ENCODE measurements around the gene CHRNA1. TPM values are rescaled to one million over a fixed set of nuclear protein-coding genes. Genes with fewer than 3 reads are reported as not detected.

Gene CHRNA1
- total and polyA plus RNA-seq, 9 of the 15 experiments (the other 6 are each of a cell fraction or from before 2014, with no cell fraction given): not detected

- TF ChIP-seq PRDM10 (IDR thresholded peaks at IDR 0.05; ENCODE audit: partially characterized antibody) (no peak), THAP12 (CRISPR knock-in tag; IDR thresholded peaks at IDR 0.05) (no peak)
Measured at GRCh38 chr2:174702541-174702940, 61.7 kb downstream of the CHRNA1 start (continued).

All from K562 (cell line).